CD4-positive, alpha-beta T cell treated with Interleukin-17A for 4 hours (primary cell): ENCODE measurements around the gene KIAA1549.

Experiments
- DNase-seq: peaks from one replicate; pipeline ENCODE4 v3.0.0-alpha.2; 2020; ENCODE audit warnings: mixed read lengths

The KIAA1549 gene

DNA sequence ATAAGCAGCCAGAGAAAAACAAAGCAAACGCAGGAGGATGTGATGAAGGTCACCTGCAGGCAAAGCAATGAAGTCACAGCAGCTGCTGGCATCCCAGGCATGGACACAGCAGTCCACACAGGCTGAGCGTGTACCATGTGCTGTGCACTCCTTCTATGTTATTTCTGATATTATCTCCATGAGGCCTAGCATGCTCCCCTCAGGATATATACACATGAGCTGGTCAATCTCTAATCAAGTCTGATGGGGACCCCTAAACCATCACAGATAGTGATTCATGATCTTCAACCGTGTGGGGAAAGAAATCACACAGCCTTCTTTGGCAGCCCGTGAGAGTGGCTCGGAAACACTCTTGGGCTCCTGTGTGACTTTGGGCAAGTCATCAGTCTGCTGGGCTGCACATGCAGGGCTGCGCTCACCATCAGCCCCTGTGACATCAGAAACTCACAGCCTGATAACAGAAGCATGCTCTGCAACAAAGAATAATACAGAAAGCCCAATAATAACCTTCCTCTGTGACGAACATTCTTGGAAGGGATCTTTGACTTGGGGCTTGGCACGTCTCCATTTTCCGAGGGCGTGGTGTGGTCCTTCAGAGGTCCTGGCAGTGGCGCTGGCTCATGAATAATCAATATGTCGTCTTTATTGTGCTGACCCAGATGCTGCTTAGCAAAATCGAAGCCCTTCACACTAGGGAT lies 100.2 kb downstream of the KIAA1549 start:
- no peak for DNase-seq

DNA sequence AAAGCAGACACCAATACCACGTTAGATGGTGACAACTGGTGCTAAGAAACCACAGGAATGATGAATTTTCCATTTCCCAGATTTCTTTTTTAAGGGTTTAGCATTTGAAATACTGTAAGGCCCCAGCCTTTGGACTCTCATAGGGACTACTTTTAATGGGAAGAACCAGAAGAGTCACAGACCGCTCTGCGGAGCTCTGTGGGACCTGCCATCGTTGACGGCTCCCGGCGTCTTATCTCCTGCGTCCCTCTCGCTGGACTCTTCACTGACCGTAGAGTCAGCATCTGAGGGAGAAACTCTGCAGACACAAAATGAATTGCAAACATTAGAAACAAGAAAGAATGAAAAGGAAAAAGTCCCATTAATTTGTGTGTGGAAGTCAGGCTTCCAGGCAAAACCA lies 101.8 kb downstream of the KIAA1549 start:
- no peak for DNase-seq

DNA sequence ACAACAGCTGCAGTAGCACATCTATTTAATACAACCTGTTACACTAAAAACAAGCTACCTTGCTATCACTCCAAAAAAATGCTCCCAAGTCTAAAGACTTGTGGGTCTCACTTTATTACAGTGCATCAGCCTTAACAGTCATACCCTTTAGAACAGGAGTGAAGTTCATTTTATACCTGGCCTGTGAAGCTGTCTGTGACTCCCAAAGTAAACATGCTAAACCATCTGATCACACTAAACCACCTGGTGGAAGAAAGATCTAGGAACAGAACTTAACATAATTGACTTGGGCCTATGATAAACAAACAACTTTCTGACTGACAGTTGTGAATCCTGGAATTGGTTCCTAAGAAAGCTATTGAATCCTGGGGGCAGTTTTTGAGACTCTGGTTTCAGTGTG lies 102.3 kb downstream of the KIAA1549 start:
- no peak for DNase-seq

DNA sequence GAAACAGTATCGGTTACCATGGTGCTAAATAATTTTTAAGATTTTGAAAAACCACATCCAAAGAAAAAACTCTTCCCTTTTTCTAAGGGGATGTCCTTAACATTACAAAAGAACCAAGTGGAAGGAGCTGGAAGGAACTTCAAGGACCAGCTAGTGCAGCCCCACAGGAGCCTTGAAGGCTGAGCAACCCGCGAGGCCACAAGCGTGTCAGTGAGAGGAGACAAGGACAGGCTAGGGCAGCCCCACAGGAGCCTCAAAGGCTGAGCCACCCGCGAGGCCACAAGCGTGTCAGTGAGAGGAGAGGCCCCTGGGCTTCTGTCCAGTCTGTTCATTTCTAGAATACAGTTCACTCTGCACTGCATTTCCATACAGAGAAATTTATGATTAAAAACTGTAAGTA lies 103.1 kb downstream of the KIAA1549 start:
- no peak for DNase-seq

DNA sequence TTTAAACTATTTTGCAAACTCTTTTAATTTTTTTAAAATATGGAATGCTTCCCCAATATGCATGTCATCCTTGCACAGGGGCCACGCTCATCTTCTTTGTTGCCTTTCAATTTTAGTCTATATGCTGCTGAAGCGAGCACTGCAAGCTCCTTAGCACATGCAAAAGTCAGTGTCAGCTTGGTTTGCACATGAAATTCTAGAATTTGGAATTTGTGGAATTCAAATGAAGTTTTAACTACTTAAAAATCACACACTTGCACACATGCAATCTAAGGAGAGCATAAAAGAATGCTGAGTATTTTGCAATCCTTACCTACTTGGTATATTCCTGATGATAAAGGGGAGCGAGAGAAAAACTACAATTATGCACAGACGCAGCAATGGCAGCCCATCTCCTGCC lies 104.9 kb downstream of the KIAA1549 start:
- no peak for DNase-seq

DNA sequence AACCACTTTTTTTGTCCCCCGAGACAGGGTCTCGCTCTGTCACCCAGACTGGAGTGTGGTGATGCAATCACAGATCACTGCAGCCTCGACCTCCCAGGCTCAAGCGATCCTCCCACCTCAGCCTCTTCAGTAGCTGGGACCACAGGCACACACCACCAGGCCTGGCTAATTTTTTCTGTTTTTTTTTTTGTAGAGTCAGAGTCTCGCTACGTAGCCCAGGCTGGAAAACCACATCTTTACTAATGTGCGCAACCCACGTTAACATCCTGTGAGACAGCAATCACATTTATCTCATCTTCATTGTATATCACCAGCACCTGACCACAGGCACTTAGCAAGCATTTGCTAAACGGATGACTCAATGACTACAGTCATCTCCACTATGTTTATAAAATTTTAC lies 105.4 kb downstream of the KIAA1549 start:
- peak; percentile 62 for DNase-seq

DNA sequence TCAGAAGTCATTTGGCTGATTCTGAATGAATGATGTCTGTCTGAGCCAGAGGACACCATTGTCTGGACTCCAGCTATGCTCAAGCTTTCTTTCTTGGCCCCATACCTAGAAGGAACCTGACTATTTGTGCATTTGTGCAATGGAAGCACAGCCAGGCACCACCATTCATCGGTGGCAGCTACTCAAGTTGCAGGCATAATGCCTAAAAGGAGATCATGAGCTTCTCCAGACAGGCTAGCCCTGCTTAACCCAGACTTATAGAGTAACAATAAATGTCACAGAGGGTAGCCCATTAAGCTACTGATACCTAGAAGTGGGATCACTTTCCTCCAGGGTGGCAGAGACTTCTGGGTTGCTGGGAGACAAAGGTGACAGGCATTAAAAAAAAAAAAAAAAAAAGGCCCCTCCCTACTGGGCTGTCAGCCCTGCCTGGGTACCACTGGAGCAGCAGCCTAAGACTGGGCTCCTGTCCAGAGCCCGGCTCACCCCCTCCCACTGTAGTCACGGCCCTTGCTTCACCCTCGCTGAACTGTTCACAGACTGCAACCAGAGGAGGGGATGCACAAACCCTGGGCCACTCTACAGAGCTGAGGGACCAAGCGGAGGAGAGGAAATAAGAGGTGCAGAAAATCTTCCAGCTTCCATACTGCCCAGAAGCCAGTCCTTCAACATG lies 107.8 kb downstream of the KIAA1549 start:
- DNase-seq = no peak

DNA sequence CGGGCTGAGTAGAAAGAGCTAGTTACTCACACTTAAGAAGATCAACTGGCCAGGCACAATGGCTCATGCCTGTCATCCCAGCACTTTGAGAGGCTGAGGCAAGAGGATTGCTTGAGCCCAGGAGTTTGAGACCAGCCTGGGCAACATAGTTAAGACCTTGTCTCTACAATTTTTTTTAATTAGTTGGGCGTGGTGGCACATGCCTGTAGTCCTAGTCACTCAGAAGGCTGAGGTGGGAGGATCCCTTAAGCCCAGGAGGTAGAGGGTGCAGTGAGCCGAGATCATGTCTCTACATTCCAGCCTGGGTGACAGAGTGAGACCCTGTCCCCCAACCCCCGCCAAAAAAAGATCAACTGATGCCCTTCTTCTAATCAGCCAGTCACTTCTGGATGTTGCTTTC lies 108.6 kb downstream of the KIAA1549 start:
- no peak for DNase-seq

DNA sequence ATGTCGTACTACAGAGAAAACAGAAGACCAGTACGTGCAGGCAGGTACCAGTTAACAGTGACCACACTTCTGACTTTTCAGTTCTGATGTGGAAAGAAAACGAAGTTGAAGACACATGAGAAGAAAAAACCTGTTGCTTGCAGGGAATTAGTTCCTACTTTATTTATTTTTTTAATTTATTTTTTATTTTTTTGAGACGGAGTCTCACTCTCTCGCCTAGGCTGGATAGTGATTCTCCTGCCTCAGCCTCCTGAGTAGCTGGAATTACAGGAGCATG lies 109.4 kb downstream of the KIAA1549 start:
- no peak for DNase-seq

DNA sequence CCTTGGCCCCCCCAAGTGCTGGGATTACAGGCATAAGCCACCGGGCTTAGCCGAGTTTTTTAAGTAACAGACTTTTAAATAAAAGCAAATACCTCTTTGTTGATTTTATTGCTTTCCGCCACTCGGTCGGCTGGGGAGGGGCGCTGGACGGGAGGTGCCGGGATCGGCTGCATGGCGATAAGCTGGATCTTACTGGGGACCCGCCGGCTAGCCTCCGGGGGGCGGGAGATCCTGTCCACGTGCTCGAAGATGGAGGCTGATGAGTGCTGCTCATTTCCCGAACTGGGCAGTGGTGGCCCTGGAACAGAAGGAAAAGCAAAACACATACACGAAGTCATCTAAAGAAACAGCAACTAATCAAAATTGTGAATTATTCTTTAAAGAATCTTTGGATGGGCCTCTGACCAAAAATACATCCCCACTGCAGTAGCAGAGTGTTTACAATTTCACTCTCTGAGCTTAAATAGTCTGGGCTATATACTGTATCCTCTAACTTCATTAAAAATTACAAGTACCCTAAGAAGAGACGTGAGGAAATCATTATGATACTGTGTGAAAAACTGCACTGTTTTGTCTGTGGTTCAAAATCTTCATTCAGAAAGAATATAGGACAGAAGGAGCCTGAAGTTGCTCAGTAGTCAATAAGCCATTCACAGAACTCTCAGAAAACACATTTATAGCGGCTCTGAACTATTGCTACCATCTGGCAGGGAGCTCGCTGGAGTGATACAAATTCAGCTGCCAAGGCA lies 110.0 kb downstream of the KIAA1549 start:
- no peak for DNase-seq

DNA sequence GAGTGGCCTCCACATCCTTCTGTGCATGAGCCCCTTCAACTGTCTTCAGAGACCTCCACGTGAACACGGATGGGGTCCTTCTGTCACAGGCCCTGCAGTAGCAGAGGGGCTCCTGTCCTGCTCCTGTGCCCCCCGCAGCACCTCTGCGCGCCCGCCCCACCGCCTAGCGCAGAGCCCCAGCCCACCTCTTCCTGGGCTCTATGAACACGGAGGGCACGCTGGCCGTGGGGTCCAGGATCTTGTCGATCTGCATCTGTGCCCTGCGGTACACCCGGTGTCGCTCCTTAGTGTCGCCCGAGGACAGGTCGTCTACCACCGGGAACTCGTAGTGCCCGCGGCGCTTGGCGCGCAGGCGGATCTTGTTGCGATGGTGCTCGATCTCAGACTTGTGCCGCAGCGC lies 111.8 kb downstream of the KIAA1549 start:
- DNase-seq = no peak

DNA sequence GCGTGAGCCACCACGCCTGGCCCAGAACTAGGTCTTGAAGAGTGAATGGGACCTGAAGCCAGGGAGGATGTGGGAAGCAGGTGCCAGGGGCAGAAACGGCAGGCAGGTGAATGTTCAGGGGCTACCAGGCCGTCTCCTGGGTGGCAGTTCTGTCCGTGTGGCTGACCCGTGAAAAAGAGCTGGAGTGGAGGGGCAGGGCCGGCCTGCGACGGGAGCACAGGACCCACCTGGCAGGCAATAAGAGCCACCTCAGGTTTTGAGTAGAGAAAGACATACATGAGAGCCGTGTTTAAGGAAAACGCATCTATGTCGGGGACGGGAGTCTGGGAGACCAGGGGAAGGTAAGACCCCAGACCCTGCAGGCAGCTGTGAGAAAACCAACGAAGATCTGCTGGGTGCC lies 112.5 kb downstream of the KIAA1549 start:
- DNase-seq = no peak

DNA sequence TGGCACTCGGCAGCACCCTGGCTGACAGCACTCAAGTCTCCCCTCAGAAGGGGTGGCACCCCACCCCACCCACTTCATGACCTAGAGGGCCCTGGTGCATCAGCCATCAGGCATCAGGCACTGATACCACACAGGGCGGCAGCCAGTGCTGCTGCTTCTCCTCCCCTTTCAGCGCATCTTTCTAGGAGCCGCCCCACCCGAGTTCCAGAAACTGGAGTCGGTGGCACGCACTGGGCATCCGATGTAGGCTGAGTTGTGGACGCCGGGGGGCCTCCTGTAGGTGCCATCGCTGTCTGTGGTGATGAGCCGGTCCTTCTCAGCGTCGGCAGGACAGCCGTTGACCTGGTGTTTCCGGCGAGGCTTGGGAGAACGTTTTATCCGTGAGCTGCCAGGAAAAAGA lies 113.4 kb downstream of the KIAA1549 start:
- no peak for DNase-seq

DNA sequence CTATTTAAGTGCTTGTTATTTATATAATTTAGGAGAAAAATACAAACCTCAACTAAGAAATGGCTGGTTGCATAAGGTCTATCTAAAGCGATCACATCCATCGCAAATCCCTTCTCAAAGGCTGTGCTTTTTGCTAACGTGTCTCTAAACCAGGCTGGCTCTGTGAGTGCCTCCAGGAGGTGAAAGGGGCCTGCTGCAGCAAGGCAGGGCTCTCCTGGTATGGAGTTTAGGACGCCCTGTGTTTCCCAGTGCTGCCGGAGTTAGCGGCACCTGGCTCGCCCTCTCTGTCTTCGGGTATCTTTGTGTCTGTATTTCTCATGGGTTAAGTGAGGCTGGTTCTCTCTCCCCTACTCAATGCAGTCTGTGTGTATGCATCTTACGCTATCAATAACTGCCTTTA lies 114.8 kb downstream of the KIAA1549 start:
- no peak for DNase-seq

DNA sequence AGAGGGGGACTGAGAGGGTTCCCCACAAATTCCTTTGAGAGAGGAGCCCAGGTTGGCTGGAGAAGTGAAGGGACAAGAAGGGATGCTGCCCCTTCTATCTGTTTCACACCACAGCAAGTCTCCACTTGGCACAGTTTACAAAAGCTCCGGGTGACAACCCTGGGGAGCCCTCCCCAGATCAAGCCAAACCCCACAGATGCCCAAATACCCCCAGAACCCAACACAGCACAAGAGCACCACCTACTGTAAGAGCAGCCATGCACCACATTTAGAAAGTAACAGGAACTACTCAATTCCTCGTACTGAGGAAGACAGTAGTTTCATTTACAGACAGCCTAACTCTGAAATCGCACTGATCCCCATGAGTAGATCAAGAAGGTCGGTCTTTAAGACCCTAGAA lies 115.3 kb downstream of the KIAA1549 start:
- DNase-seq = peak; percentile 64

DNA sequence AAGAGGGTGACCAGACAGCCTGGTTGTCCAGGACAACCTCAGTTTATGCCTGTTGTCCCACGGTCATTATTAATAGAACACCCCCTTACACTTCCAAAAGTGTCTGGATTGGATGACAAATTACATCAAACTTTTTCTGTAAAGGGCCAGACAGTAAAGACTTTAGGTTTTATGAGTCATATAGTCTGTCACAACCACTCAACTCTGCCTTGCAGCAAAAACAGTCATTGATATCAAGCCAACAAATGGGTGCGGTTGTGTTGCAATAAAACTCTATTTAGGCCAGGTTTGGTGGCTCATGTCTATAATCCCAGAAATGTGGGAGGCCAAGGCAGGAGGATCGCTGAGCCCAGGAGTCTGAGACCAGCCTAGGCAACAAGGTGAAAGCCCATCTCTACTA lies 116.5 kb downstream of the KIAA1549 start:
- DNase-seq = no peak

DNA sequence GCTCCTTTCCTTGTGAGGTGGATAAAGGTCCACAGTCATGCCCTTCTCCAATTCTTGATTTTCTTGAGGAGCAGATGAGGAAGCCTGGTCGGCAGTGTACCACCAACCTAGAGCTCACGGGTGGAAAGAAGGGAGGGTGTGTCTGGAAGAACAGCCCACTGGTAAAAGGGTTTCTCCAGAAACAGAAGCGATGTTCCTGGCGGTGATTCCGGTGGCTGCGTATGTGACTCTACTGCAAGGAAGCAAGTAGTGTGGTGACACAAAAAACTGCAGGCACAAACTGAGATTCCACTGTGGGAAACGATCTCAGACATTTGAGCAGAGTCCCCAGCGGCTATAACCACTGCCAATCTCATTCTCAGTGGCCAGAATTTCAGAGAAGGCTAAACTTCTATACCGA lies 117.3 kb downstream of the KIAA1549 start:
- DNase-seq = no peak

DNA sequence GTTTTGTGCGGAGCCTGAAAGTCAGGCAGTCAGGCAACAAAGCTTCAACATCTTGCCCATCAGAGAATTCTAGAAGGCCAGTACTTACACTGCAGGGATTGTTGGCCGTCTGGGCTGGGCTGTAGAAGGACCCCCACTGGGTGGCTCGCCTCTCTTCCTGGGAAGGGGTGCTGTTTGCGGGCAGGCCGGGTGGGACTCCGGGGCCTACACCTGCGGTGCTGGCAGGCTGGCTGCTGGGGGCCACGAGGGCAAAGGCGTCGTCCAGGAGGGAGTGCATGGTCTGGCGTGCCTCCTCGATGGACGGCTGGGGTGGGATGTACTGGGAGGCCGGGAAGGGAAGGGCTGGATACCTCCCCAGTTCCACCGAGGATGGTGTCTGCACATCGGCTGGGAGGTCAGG lies 120.1 kb downstream of the KIAA1549 start:
- DNase-seq = no peak

DNA sequence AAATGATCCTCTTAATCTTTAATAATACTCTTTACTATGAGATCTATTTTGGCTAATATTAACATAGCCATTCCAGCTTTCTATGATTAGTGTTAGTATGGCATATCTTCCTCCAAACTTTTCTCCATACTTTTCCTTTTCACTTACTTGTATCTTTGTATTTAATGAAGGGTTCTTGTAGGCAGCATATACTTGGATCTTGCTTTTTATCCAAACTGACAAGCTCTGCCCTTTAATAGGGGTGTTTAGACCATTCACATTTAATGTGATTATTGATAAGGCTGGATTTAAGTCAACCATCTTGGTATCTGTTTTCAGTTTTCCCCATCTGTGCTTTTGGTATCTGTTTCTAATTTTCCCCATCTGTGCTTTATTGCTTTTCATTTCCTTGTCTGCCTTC lies 123.5 kb downstream of the KIAA1549 start:
- DNase-seq = no peak

DNA sequence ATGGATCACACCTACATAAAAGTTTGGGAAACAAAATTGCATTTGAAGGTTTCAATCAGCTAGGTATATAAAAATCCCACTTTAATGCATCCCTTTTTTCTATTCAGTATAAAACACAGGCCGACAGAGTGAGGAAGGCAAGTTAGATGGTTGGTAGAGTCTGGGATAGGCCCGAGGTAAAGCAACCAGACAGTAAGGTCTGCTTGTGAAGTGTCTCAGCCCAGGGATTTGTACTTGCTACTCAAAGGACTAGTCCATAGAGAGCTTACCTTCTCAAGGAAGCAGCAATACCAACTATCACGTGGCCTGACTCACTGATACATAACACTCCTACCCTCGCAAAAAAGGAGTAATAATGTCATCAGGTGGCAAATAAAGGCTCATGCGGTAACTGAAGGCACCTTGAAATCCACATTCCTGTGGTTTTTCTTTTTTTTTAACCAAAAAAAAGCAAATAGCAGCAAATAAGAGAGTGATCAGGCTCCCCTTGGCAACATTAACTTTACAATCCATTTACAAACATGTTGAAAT lies 127.0 kb downstream of the KIAA1549 start:
- no peak for DNase-seq

DNA sequence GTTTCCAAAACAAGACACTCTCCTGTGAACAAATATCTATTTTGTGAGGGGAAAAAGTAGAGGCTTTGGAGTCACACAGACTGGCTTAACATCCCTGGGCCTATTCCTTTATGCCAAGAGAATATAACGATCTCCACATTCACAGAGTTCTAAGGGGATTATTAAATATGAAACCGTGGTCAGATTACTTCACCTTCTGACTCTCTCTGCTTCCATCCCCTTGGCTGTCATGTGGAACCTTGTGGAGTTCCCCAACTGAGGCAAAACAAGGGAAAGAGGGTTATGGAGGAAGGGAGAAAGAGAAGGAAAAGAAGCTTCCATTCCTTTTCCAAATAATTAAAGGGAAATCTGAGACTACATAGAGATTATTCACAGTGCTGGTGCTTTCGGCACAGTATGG lies 127.7 kb downstream of the KIAA1549 start:
- DNase-seq = no peak

DNA sequence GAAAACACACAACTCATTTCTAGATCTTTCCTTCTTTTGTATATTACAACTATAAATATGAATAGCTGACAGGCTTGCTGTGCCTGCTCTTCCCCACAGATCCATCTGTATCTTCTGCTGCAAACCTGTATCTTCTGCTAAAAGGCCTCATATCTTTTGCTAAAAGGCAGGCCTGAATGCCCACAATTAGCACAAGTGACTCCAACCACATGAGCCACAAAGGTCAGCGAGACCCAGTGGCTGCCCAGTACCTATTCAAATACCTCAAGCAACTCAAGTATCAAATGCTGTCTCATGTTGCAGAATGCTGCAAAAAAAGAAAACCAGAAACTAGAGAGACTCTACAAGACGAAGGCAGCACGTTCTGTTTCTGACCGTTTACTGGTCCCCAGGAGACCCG lies 128.7 kb downstream of the KIAA1549 start:
- DNase-seq = no peak

DNA sequence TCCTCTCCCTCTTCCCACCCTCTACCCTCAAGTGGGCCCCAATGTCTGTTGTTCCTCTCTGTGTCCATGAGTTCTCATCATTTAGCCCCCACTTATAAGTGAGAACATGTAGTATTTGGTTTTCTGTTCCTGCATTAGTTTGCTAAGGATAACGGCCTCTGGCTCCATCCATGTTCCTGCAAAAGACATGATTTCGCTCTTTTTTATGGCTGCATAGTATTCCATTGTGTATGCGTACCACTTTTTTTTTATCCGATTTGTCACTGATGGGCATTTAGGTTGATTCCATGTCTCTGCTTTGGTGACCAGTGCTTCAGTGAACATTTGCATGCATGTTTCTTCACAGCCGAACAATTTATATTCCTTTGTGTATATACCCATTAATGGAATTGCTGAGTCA lies 131.5 kb downstream of the KIAA1549 start:
- no peak for DNase-seq
